Measurements from ENCODE around the gene HLA-DMA.

Gene HLA-DMA

DNA sequence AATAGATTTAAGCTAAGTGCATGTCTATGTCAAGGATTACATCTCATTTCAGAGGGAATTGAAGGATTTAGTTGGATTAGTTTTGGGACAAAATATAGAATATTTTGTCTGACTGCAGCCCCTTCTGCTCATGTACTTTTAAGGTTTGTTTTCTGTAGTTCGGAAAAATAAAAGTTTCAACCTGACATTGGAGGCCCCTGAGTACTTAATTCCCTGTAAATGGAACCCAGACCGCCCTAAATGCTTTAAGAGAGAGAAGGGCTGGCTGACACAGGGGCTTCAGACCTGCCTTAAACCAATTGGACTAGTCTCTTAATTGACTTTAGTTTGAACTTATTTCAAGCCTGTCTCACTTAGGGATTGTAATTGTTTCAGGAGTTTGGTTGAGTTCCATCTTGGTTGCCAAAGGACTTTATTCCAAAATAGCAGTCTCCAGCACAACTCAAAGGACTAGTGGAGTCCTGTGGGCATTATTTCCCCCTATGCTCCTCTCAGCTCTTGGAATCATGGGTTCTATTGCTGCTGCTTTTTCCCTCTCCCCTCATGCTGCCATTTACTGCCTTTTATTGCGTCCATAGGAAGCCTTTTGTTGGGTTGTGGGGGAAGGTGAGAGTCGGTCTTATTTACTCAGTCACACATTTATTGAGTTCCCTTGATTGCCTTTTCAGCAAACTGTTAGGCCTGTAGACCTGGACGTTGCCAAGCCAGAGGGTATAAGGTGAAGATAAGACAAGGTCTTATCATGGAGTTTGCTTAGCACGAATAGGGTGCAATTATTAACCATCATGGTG, 30.0 kb upstream of the HLA-DMA start:
- Histone ChIP-seq H3K27me3 (ENCODE audit: control insufficient read depth, insufficient read depth, low read length) (peaks cover 3% of the 10 kb centered on the region), H3K4me1 (ENCODE audit: control insufficient read depth, insufficient read depth, low read length) (no peaks in the 10 kb centered on the region), H3K9ac (ENCODE audit: low read depth, low read length) (no peak overlapping the region), H3K9me3 (replicated peaks; ENCODE audit: low read length) (no peaks in the 10 kb centered on the region), H3K4me2 (ENCODE audit: low read length) (no peak overlapping the region), H3K4me3 (ENCODE audit: low read length) (no peak overlapping the region), H3K36me3 (ENCODE audit: insufficient read depth, low read length) (peaks cover 54% of the 10 kb centered on the region)

DNA sequence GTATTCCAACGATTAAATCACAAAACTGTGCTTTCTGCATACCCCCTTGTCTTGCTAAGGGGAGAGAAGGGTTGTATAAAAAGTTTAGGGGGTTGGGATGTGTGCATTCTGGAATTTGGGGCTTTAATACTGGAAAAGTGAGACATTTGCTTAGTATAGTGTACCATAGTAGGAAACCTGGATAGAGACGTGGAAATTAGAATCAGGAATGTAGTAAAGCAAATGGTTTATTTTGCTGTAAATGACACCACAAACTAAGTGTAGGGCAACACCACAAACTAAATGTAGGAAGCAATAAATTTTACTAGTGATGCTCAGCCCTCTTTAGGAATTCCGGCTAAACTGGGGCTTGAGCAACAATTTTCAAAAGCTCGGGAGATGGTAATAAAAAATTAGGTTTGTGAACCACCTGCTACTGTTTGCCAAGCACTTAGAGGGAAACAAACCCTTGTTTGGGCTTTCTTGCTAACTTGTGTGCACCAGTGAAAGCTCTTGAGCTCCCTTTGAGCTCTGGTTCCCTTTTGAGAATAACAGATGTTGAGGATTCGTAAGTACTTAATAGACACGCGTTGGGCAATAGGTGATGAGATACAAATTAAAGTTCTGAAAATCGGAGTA, 29.3 kb upstream of the HLA-DMA start:
- Histone ChIP-seq H3K27me3 (ENCODE audit: control insufficient read depth, insufficient read depth, low read length) (no peaks in the 10 kb centered on the region), H3K4me1 (ENCODE audit: control insufficient read depth, insufficient read depth, low read length) (peaks cover 3% of the 10 kb centered on the region), H3K4me3 (ENCODE audit: low read length) (no peak overlapping the region), H3K9ac (ENCODE audit: low read depth, low read length) (no peak overlapping the region), H3K4me2 (ENCODE audit: low read length) (no peak overlapping the region), H3K36me3 (ENCODE audit: insufficient read depth, low read length) (peaks cover 61% of the 10 kb centered on the region), H3K9me3 (replicated peaks; ENCODE audit: low read length) (no peaks in the 10 kb centered on the region)

DNA sequence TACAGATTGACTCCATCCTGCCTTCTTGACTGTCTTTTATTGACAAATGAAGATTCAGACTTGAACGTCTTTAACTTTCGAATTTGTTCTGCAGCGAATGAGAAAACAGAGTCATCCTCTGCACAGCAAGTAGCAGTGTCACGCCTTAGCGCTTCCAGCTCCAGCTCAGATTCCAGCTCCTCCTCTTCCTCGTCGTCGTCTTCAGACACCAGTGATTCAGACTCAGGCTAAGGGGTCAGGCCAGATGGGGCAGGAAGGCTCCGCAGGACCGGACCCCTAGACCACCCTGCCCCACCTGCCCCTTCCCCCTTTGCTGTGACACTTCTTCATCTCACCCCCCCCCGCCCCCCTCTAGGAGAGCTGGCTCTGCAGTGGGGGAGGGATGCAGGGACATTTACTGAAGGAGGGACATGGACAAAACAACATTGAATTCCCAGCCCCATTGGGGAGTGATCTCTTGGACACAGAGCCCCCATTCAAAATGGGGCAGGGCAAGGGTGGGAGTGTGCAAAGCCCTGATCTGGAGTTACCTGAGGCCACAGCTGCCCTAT, 27.7 kb upstream of the HLA-DMA start:
- Histone ChIP-seq H3K4me2 (ENCODE audit: low read length) (no peak overlapping the region), H3K9me3 (replicated peaks; ENCODE audit: low read length) (no peaks in the 10 kb centered on the region), H3K9ac (ENCODE audit: low read depth, low read length) (no peak overlapping the region), H3K36me3 (ENCODE audit: insufficient read depth, low read length) (peaks cover 78% of the 10 kb centered on the region), H3K27me3 (ENCODE audit: control insufficient read depth, insufficient read depth, low read length) (no peaks in the 10 kb centered on the region), H3K4me3 (ENCODE audit: low read length) (no peak overlapping the region), H3K4me1 (ENCODE audit: control insufficient read depth, insufficient read depth, low read length) (peaks cover 18% of the 10 kb centered on the region)

DNA sequence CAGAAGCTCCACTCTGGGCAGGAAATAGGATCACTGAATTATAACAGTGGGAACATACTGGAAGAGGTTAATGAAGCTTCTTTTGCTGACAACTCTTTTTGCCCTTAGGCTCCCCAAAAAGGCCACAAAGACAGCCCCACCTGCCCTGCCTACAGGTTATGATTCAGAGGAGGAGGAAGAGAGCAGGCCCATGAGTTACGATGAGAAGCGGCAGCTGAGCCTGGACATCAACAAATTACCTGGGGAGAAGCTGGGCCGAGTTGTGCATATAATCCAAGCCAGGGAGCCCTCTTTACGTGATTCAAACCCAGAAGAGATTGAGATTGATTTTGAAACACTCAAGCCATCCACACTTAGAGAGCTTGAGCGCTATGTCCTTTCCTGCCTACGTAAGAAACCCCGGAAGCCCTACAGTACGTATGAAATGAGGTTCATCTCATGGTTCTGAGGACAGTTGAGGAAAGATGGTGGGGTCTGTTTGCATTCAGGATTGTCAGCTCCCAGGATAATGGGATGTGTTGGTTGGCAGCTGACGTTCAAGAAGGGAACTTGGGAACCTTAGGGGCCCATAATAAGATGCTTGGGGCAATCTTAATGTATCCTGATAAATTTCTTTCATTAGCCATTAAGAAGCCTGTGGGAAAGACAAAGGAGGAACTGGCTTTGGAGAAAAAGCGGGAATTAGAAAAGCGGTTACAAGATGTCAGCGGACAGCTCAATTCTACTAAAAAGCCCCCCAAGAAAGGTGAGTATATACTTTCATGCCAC, 27.0 kb upstream of the HLA-DMA start:
- H3K4me2 ChIP-seq (ENCODE audit: low read length), result no peak overlapping the region
- no peaks in the 10 kb centered on the region for H3K27me3 ChIP-seq (ENCODE audit: control insufficient read depth, insufficient read depth, low read length)
- H3K36me3 ChIP-seq (ENCODE audit: insufficient read depth, low read length), result peaks cover 84% of the 10 kb centered on the region
- no peak overlapping the region for H3K9ac ChIP-seq (ENCODE audit: low read depth, low read length)
- peaks cover 22% of the 10 kb centered on the region for H3K4me1 ChIP-seq (ENCODE audit: control insufficient read depth, insufficient read depth, low read length)
- no peaks in the 10 kb centered on the region for H3K9me3 ChIP-seq (replicated peaks; ENCODE audit: low read length)
- H3K4me3 ChIP-seq (ENCODE audit: low read length), result no peak overlapping the region

DNA sequence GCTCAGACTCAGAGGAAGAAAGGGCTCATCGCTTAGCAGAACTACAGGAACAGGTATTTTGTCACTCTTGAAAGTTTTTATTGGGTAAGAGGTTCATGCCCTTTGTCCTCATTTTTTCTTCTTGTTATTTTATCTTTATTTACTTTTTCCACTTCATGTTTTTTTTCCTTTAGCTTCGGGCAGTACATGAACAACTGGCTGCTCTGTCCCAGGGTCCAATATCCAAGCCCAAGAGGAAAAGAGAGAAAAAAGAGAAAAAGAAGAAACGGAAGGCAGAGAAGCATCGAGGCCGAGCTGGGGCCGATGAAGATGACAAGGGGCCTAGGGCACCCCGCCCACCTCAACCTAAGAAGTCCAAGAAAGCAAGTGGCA, 25.0 kb upstream of the HLA-DMA start:
- no peak overlapping the region for H3K9ac ChIP-seq (ENCODE audit: low read depth, low read length)
- no peaks in the 10 kb centered on the region for H3K27me3 ChIP-seq (ENCODE audit: control insufficient read depth, insufficient read depth, low read length)
- H3K36me3 ChIP-seq (ENCODE audit: insufficient read depth, low read length), result peaks cover 99% of the 10 kb centered on the region
- H3K4me1 ChIP-seq (ENCODE audit: control insufficient read depth, insufficient read depth, low read length), result peaks cover 22% of the 10 kb centered on the region
- peak overlapping the region; percentile 90 for H3K4me2 ChIP-seq (ENCODE audit: low read length)
- H3K4me3 ChIP-seq (ENCODE audit: low read length), result no peak overlapping the region
- H3K9me3 ChIP-seq (replicated peaks; ENCODE audit: low read length), result no peaks in the 10 kb centered on the region

DNA sequence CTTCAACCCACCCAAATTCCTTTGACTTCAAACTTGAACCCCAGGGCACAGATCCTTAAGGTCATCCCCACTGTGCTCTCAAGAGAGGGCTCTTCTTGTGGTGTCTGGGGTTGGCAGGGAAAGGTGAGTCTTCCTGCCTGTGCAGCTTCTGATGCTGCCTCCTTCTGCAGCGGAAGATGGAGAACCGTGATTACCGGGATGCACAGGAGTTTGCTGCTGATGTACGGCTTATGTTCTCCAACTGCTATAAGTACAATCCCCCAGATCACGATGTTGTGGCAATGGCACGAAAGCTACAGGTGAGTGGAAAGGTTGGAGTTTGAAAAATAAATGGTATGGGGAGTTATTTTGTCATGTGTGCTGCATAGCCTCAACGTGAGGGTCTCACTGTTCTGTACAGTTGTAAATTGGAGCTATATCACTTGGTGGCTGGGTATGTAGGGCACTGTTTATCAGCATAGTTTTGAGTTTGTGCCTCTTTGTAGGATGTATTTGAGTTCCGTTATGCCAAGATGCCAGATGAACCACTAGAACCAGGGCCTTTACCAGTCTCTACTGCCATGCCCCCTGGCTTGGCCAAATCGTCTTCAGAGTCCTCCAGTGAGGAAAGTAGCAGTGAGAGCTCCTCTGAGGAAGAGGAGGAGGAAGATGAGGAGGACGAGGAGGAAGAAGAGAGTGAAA, 24.5 kb upstream of the HLA-DMA start:
- Histone ChIP-seq H3K36me3 (ENCODE audit: insufficient read depth, low read length) (peaks cover 99% of the 10 kb centered on the region), H3K4me3 (ENCODE audit: low read length) (no peak overlapping the region), H3K4me1 (ENCODE audit: control insufficient read depth, insufficient read depth, low read length) (peaks cover 22% of the 10 kb centered on the region)

DNA sequence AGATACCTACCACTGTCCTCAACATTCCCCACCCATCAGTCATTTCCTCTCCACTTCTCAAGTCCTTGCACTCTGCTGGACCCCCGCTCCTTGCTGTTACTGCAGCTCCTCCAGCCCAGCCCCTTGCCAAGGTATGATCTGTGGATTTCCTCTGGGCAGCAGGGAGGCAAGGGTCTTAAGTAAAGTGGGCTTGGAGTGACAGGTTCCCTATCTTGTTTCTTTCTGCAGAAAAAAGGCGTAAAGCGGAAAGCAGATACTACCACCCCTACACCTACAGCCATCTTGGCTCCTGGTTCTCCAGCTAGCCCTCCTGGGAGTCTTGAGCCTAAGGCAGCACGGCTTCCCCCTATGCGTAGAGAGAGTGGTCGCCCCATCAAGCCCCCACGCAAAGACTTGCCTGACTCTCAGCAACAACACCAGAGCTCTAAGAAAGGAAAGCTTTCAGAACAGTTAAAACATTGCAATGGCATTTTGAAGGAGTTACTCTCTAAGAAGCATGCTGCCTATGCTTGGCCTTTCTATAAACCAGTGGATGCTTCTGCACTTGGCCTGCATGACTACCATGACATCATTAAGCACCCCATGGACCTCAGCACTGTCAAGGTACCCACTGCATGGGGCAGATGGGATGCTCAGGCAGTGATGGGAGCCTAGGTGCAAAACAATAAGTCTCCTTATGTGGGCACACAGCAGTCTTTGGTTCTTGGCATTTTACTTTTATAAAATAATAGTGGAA, 23.6 kb upstream of the HLA-DMA start:
- Histone ChIP-seq H3K4me1 (ENCODE audit: control insufficient read depth, insufficient read depth, low read length) (peaks cover 22% of the 10 kb centered on the region), H3K4me2 (ENCODE audit: low read length) (peak overlapping the region; percentile 90), H3K4me3 (ENCODE audit: low read length) (peak overlapping the region; percentile 89)

More for the DNA sequence above, 24.5 kb upstream of the HLA-DMA start:
- H3K4me2 ChIP-seq (ENCODE audit: low read length), result peak overlapping the region; percentile 90
- H3K9me3 ChIP-seq (replicated peaks; ENCODE audit: low read length), result no peaks in the 10 kb centered on the region
- H3K27me3 ChIP-seq (ENCODE audit: control insufficient read depth, insufficient read depth, low read length), result no peaks in the 10 kb centered on the region
- peak overlapping the region; percentile 8 for H3K9ac ChIP-seq (ENCODE audit: low read depth, low read length)

DNA sequence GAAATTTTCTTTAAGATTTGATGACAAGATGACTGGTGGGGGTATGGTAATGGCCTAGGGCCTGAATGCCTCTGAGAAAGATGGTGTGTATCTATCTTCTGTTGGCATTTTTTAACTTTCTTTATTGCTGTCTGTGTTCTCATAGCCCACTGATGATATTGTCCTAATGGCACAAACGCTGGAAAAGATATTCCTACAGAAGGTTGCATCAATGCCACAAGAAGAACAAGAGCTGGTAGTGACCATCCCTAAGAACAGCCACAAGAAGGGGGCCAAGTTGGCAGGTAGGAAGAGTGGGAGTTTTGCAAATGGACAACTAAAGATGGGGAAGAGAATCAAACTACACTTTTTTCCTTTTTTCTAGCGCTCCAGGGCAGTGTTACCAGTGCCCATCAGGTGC, 23.0 kb upstream of the HLA-DMA start:
- peaks cover 92% of the 10 kb centered on the region for H3K36me3 ChIP-seq (ENCODE audit: insufficient read depth, low read length)
- peak overlapping the region; percentile 89 for H3K4me3 ChIP-seq (ENCODE audit: low read length)
- no peaks in the 10 kb centered on the region for H3K9me3 ChIP-seq (replicated peaks; ENCODE audit: low read length)
- H3K4me2 ChIP-seq (ENCODE audit: low read length), result peak overlapping the region; percentile 90
- H3K4me1 ChIP-seq (ENCODE audit: control insufficient read depth, insufficient read depth, low read length), result peaks cover 22% of the 10 kb centered on the region
- H3K9ac ChIP-seq (ENCODE audit: low read depth, low read length), result peak overlapping the region; percentile 90
- no peaks in the 10 kb centered on the region for H3K27me3 ChIP-seq (ENCODE audit: control insufficient read depth, insufficient read depth, low read length)

More for the DNA sequence above, 23.6 kb upstream of the HLA-DMA start:
- no peaks in the 10 kb centered on the region for H3K27me3 ChIP-seq (ENCODE audit: control insufficient read depth, insufficient read depth, low read length)
- H3K9ac ChIP-seq (ENCODE audit: low read depth, low read length), result peak overlapping the region; percentile 5
- no peaks in the 10 kb centered on the region for H3K9me3 ChIP-seq (replicated peaks; ENCODE audit: low read length)
- peaks cover 94% of the 10 kb centered on the region for H3K36me3 ChIP-seq (ENCODE audit: insufficient read depth, low read length)

DNA sequence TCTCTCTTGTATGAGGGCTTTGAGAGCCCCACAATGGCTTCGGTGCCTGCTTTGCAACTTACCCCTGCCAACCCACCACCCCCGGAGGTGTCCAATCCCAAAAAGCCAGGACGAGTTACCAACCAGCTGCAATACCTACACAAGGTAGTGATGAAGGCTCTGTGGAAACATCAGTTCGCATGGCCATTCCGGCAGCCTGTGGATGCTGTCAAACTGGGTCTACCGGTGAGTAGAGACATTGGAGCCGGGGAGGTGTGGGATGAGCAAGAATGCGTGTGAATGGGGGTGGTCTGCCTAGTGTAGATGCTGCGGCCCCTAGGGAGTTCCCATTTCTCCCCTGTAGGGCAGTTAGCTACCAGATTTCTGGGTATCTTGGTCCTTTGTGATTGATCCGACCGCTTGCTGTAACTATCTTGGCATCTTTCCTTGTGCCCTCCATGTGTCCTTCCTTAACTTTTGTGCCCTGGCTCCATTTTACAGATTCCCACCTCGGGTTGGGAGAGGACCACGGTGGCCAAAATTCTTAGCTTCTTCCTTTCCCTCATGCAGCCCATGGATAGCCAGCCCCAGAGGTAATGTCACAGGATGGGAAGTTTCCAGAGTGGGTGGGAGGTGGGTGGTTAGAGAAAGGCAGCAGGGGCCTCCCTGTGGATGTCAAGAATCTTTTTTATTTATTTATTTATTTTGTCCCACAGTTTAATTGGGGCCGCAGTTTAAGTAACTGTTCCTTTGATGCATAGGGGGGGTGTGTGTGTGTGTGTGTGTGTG, 21.8 kb upstream of the HLA-DMA start:
- Histone ChIP-seq H3K4me2 (ENCODE audit: low read length) (peak overlapping the region; percentile 90), H3K36me3 (ENCODE audit: insufficient read depth, low read length) (peaks cover 81% of the 10 kb centered on the region), H3K9me3 (replicated peaks; ENCODE audit: low read length) (no peaks in the 10 kb centered on the region), H3K4me1 (ENCODE audit: control insufficient read depth, insufficient read depth, low read length) (peaks cover 22% of the 10 kb centered on the region), H3K9ac (ENCODE audit: low read depth, low read length) (peak overlapping the region; percentile 90), H3K4me3 (ENCODE audit: low read length) (peak overlapping the region; percentile 89), H3K27me3 (ENCODE audit: control insufficient read depth, insufficient read depth, low read length) (no peaks in the 10 kb centered on the region)

DNA sequence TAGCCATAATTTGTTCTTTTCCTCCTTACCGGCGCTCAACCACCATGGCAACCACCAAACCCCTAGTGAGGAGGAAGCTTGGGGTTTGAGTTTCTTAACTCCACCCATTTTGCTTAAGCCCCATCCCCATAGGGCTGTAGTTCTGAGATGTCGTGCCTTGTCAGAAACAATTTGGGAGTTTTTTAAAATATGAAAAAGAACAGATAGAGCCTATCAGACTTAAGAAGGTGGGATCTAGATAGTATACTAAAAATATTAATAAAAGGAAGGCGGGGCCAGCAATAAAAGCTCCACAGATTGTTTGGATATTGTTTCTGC, 21.1 kb upstream of the HLA-DMA start:
- peaks cover 25% of the 10 kb centered on the region for H3K4me1 ChIP-seq (ENCODE audit: control insufficient read depth, insufficient read depth, low read length)
- H3K36me3 ChIP-seq (ENCODE audit: insufficient read depth, low read length), result peaks cover 74% of the 10 kb centered on the region
- H3K9me3 ChIP-seq (replicated peaks; ENCODE audit: low read length), result no peaks in the 10 kb centered on the region
- no peaks in the 10 kb centered on the region for H3K27me3 ChIP-seq (ENCODE audit: control insufficient read depth, insufficient read depth, low read length)
- peak overlapping the region; percentile 89 for H3K4me3 ChIP-seq (ENCODE audit: low read length)
- H3K9ac ChIP-seq (ENCODE audit: low read depth, low read length), result peak overlapping the region; percentile 90
- H3K4me2 ChIP-seq (ENCODE audit: low read length), result peak overlapping the region; percentile 90
